Left cardiac atrium (tissue), 4 donors: ENCODE measurements around the gene CLRN2. TPM values are rescaled to one million over a fixed set of nuclear protein-coding genes. Genes with fewer than 3 reads are reported as not detected.

Experiments used
- ATAC-seq, 2 donors: fragments of 200-7000 bp; cut with Tn5 transposase; one replicate each; pipeline ENCODE4 v1.9.1; 2020; ENCODE audit warnings: mild to moderate bottlenecking in 2 of 2, moderate library complexity in 2 of 2
- DNase-seq: peaks from one replicate; pipeline ENCODE4 v3.0.0-alpha.2; 2020
- intact Hi-C, 2 donors: fragments of 100-400 bp; cut with DNase I; formaldehyde crosslinking; loops; one replicate each; pipeline versions ENCODE4 v1.14.1 to v1.15.1; 2022 to 2023
- long read RNA-seq: library from polyadenylated mRNA; unstranded; transcript quantifications from one replicate; pipeline ENCODE4 v2.0.0, GENCODE V29; 2021
- total RNA-seq, 2 donors: library from RNA; stranded (reverse); fragmentation: NEBNext Ultra II Directional; extraction: Animal tissue kit (Norgen Biotek cat#: 25700); gene quantifications; one replicate each; pipeline ENCODE4 v1.2.1, GENCODE V29; 2021
- donor health status: DM: no; HTN: yes; CAD: no.
- donor health status: DM: no; HTN: yes; CAD: no; lungs with severe emphysema.
- donor health status: DM: yes; HTN: yes; CAD: no.
- donor health status: Dilated cardiomyopathy.

The CLRN2 gene
- not detected for total RNA-seq
- long read RNA-seq: 0 reads

- DNase-seq (no peak), ATAC-seq (no peak)
- intact Hi-C loops: no loop called here
Measured at GRCh38 chr4:17514865-17515264, at the start of gene CLRN2. Gene CLRN2 (plus strand): TSS chr4:17515165. CDS start chr4:17515267, 102 bp downstream.

GRCh38 chr4:17468619-17469221 is 46.2 kb upstream of the CLRN2 start:
- ATAC-seq (no peak), DNase-seq (no peak)
- intact Hi-C loops: loop anchor here in 1 of 2 donors (5.0 kb wide), 1 partner anchor 1176 kb away; no protein-coding TSS in a partner anchor

- ATAC-seq: peak; percentile 32 to 60
- intact Hi-C loops: loop anchor here in 1 of 2 donors (5.0 kb wide), 1 partner anchor 1178 kb away; no protein-coding TSS in a partner anchor
- DNase-seq: no peak
Measured at GRCh38 chr4:17469931-17470674, 44.9 kb upstream of the CLRN2 start.

GRCh38 chr4:17475481-17475880 is 39.5 kb upstream of the CLRN2 start:
- intact Hi-C loops: no loop called here
- DNase-seq (no peak), ATAC-seq (no peak)

- DNase-seq: no peak
- ATAC-seq: no peak
- intact Hi-C loops: no loop called here
Measured at GRCh38 chr4:17476853-17477252, 38.1 kb upstream of the CLRN2 start.

GRCh38 chr4:17477774-17478472 is 37.0 kb upstream of the CLRN2 start:
- DNase-seq: no peak
- no peak for ATAC-seq
- intact Hi-C loops: no loop called here

GRCh38 chr4:17480210-17480927 is 34.6 kb upstream of the CLRN2 start:
- no peak for ATAC-seq
- no peak for DNase-seq
- intact Hi-C loops: no loop called here

- ATAC-seq (no peak), DNase-seq (no peak)
- intact Hi-C loops: no loop called here
Measured at GRCh38 chr4:17480955-17481354, 34.0 kb upstream of the CLRN2 start.

GRCh38 chr4:17482716-17483115 is 32.2 kb upstream of the CLRN2 start:
- intact Hi-C loops: no loop called here
- DNase-seq: no peak
- no peak for ATAC-seq

- ATAC-seq (no peak), DNase-seq (no peak)
- intact Hi-C loops: no loop called here
Measured at GRCh38 chr4:17489123-17489522, 25.8 kb upstream of the CLRN2 start.

GRCh38 chr4:17489721-17490120 is 25.2 kb upstream of the CLRN2 start:
- intact Hi-C loops: no loop called here
- no peak for ATAC-seq

GRCh38 chr4:17490575-17491059 is 24.3 kb upstream of the CLRN2 start:
- no peak for ATAC-seq
- intact Hi-C loops: no loop called here
- no peak for DNase-seq

More at GRCh38 chr4:17489721-17490120, 25.2 kb upstream of the CLRN2 start:
- DNase-seq: no peak

GRCh38 chr4:17491196-17491595 is 23.8 kb upstream of the CLRN2 start:
- no peak for ATAC-seq
- DNase-seq: no peak
- intact Hi-C loops: no loop called here

GRCh38 chr4:17492058-17492741 is 22.8 kb upstream of the CLRN2 start:
- peak in 1 of 2 donors; percentile 35 for ATAC-seq
- DNase-seq: no peak
- intact Hi-C loops: no loop called here

- intact Hi-C loops: no loop called here
- no peak for ATAC-seq
- DNase-seq: no peak
Measured at GRCh38 chr4:17492876-17493275, 22.1 kb upstream of the CLRN2 start.

GRCh38 chr4:17493619-17494018 is 21.3 kb upstream of the CLRN2 start:
- no peak for ATAC-seq

GRCh38 chr4:17494258-17495190 is 20.4 kb upstream of the CLRN2 start:
- DNase-seq (no peak), ATAC-seq (peak in 1 of 2 donors; percentile 55)
- intact Hi-C loops: no loop called here

More at GRCh38 chr4:17493619-17494018, 21.3 kb upstream of the CLRN2 start:
- DNase-seq: no peak
- intact Hi-C loops: no loop called here
